ENCODE data around the gene SKOR2. TPM values are rescaled to one million over a fixed set of nuclear protein-coding genes. Genes with fewer than 3 reads are reported as not detected.

Gene SKOR2
- total RNA-seq, 1 experiment from 2014 or later: not detected

DNA sequence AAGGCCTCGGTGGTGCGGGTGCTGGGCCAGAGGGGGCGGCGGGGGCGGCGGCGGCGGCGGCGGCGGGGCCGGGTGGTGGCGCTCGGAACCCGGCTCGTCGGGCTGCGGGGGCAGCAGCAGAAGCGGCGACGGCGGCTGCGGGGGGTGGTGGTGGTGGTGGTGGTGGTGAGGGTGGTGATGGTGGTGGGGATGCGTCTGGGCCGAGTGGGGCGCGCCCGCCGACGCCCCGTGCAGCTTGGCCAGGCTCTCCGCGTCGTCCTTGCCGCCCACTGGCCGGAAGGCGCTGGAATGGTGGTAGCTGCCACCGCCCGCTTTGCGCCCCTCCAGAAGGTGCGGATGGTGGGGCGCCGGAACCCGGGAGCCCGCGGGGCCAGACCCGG, 4.4 kb downstream of the SKOR2 start:
- BruUV-seq (replicated peaks): no TSS peak
- intact Hi-C loops (cut with micrococcal nuclease; ENCODE audit: unreplicated experiment) (no loop called here), in situ Hi-C loops (cut with HindIII; ENCODE audit: low pct_unique_long_range_greater_than_20kb, low sequenced_read_pairs) (no loop called here)
- no peak for ATAC-seq
- ChIA-PET CTCF (no interaction called here), POLR2A (no interaction called here)
- Histone ChIP-seq H3K4me1 (ENCODE audit: control insufficient read depth, insufficient read depth, low read length) (no peaks in the 10 kb centered on the region), H3K36me3 (ENCODE audit: control insufficient read depth, insufficient read depth, low read length) (no peaks in the 10 kb centered on the region), H3K27ac (ENCODE audit: low read length) (no peak overlapping the region), H3K27me3 (ENCODE audit: control insufficient read depth, insufficient read depth, low read length) (peaks cover 3% of the 10 kb centered on the region), H3K4me3 (ENCODE audit: low read depth in 2 of 2, low read length in 2 of 2) (no peak overlapping the region), H3K9me3 (ENCODE audit: control insufficient read depth, insufficient read depth, low read depth, low read length) (no peaks in the 10 kb centered on the region)
- TF ChIP-seq POLR2AphosphoS5 (IDR thresholded peaks at IDR 0.05; ENCODE audit: low read depth, low read length) (no peak), SIN3A (IDR thresholded peaks at IDR 0.05; ENCODE audit: borderline replicate concordance, insufficient read depth, low read depth, low read length) (no peak), TCF7L2 (IDR thresholded peaks at IDR 0.05; ENCODE audit: low read depth, low read length) (no peak)
- TF ChIP-seq, protein P1, sequence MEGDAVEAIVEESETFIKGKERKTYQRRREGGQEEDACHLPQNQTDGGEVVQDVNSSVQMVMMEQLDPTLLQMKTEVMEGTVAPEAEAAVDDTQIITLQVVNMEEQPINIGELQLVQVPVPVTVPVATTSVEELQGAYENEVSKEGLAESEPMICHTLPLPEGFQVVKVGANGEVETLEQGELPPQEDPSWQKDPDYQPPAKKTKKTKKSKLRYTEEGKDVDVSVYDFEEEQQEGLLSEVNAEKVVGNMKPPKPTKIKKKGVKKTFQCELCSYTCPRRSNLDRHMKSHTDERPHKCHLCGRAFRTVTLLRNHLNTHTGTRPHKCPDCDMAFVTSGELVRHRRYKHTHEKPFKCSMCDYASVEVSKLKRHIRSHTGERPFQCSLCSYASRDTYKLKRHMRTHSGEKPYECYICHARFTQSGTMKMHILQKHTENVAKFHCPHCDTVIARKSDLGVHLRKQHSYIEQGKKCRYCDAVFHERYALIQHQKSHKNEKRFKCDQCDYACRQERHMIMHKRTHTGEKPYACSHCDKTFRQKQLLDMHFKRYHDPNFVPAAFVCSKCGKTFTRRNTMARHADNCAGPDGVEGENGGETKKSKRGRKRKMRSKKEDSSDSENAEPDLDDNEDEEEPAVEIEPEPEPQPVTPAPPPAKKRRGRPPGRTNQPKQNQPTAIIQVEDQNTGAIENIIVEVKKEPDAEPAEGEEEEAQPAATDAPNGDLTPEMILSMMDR (IDR thresholded peaks at IDR 0.05): no peak
- TF ChIP-seq, protein P2, sequence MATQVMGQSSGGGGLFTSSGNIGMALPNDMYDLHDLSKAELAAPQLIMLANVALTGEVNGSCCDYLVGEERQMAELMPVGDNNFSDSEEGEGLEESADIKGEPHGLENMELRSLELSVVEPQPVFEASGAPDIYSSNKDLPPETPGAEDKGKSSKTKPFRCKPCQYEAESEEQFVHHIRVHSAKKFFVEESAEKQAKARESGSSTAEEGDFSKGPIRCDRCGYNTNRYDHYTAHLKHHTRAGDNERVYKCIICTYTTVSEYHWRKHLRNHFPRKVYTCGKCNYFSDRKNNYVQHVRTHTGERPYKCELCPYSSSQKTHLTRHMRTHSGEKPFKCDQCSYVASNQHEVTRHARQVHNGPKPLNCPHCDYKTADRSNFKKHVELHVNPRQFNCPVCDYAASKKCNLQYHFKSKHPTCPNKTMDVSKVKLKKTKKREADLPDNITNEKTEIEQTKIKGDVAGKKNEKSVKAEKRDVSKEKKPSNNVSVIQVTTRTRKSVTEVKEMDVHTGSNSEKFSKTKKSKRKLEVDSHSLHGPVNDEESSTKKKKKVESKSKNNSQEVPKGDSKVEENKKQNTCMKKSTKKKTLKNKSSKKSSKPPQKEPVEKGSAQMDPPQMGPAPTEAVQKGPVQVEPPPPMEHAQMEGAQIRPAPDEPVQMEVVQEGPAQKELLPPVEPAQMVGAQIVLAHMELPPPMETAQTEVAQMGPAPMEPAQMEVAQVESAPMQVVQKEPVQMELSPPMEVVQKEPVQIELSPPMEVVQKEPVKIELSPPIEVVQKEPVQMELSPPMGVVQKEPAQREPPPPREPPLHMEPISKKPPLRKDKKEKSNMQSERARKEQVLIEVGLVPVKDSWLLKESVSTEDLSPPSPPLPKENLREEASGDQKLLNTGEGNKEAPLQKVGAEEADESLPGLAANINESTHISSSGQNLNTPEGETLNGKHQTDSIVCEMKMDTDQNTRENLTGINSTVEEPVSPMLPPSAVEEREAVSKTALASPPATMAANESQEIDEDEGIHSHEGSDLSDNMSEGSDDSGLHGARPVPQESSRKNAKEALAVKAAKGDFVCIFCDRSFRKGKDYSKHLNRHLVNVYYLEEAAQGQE (IDR thresholded peaks at IDR 0.05; ENCODE audit: insufficient read depth in 1 of 2, low read depth in 2 of 2, low read length in 1 of 2): no peak
- DNase-seq (ENCODE audit: low read depth, low spot score): no peak

DNA sequence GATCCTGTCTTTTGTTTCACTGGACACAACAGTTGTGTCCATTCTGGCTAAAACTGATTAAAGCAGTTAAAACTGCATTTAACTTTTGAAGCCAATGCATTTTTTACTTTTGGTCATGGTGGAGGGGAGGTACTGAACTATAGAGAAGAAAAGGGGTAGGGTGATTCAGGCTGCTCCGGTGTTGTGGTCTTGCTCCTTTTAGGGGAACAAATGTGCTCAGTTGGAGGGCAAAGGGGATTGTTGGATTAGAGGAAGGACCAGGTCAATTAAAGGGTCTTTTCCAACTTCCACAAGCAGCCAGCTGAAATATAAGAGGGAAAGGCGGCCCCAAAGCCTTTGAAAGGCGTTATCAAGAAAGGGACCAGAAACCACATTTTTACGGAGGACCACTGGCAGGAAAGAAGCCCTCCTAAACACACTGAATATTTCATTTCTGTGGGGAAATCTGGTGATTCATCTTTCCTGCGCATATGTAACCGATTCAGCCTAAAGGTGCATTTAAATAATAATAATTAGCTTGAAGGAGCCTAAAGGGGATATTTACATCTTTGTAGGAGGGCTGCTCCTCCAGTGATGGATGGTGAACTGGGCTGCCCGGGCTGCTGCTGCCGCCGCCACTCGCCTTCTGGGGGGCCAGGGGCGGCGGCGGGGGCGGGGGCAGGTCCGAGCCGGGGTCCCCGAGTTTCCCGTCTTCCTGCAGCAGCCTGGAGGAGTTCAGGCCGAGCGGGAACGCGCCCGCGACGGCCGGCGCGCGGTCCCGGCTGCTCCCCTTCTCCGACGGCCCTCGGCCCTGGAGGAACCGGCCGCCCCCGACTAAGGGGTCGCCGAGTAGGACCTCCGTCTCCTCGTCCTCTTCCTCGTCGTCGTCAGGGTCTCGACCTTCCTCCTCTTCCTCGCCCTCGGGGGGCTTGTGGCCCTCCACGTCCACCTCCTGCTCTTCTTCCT, 5.2 kb downstream of the SKOR2 start:
- intact Hi-C loops (cut with micrococcal nuclease; ENCODE audit: unreplicated experiment): no loop called here
- peaks cover 5% of the 10 kb centered on the region for H3K27me3 ChIP-seq (ENCODE audit: control insufficient read depth, insufficient read depth, low read length)
- no peak for ATAC-seq

More for the DNA sequence above, 5.2 kb downstream of the SKOR2 start:
- Histone ChIP-seq H3K27ac (ENCODE audit: low read length) (no peak overlapping the region), H3K4me1 (ENCODE audit: control insufficient read depth, insufficient read depth, low read length) (no peaks in the 10 kb centered on the region), H3K36me3 (ENCODE audit: control insufficient read depth, insufficient read depth, low read length) (no peaks in the 10 kb centered on the region), H3K4me3 (ENCODE audit: low read depth in 2 of 2, low read length in 2 of 2) (no peak overlapping the region), H3K9me3 (ENCODE audit: control insufficient read depth, insufficient read depth, low read depth, low read length) (no peaks in the 10 kb centered on the region)
- in situ Hi-C loops (cut with HindIII; ENCODE audit: low pct_unique_long_range_greater_than_20kb, low sequenced_read_pairs): no loop called here
- TF ChIP-seq POLR2AphosphoS5 (IDR thresholded peaks at IDR 0.05; ENCODE audit: low read depth, low read length): no peak
- TF ChIP-seq, protein P2 (IDR thresholded peaks at IDR 0.05; ENCODE audit: insufficient read depth in 1 of 2, low read depth in 2 of 2, low read length in 1 of 2): no peak
- TF ChIP-seq TCF7L2 (IDR thresholded peaks at IDR 0.05; ENCODE audit: low read depth, low read length): no peak
- TF ChIP-seq, protein P1 (IDR thresholded peaks at IDR 0.05): no peak
- no peak for TF ChIP-seq SIN3A (IDR thresholded peaks at IDR 0.05; ENCODE audit: borderline replicate concordance, insufficient read depth, low read depth, low read length)
- BruUV-seq (replicated peaks): no TSS peak
- ChIA-PET CTCF (no interaction called here), POLR2A (no interaction called here)
- no peak for DNase-seq (ENCODE audit: low read depth, low spot score)
